ENCODE results near the gene ADTRP.

GRCh38 chr6:11724286-11724685 lies 54.3 kb downstream of the ADTRP start:
- TF ChIP-seq, protein P1, sequence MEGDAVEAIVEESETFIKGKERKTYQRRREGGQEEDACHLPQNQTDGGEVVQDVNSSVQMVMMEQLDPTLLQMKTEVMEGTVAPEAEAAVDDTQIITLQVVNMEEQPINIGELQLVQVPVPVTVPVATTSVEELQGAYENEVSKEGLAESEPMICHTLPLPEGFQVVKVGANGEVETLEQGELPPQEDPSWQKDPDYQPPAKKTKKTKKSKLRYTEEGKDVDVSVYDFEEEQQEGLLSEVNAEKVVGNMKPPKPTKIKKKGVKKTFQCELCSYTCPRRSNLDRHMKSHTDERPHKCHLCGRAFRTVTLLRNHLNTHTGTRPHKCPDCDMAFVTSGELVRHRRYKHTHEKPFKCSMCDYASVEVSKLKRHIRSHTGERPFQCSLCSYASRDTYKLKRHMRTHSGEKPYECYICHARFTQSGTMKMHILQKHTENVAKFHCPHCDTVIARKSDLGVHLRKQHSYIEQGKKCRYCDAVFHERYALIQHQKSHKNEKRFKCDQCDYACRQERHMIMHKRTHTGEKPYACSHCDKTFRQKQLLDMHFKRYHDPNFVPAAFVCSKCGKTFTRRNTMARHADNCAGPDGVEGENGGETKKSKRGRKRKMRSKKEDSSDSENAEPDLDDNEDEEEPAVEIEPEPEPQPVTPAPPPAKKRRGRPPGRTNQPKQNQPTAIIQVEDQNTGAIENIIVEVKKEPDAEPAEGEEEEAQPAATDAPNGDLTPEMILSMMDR (optimal IDR thresholded peaks at IDR 0.05 in 1 of 3, IDR thresholded peaks at IDR 0.05 in 1 of 3, conservative IDR thresholded peaks at IDR 0.05 in 1 of 3; ENCODE audit: extremely low read depth in 1 of 3, insufficient read depth in 2 of 3, low read length in 3 of 3), result no peak
- TF ChIP-seq EZH2 (IDR thresholded peaks at IDR 0.05; ENCODE audit: low read length), result no peak
